ENCODE data around the gene MARCHF5. TPM values are rescaled to one million over a fixed set of nuclear protein-coding genes. Genes with fewer than 3 reads are reported as not detected.
"Not testable (repeated sequence)": the region's sequence is repeated elsewhere in the genome, so short reads cannot be mapped to it uniquely, and the experiment has no call there.

Gene MARCHF5
- total and polyA plus RNA-seq, 2 of the 4 experiments (the other 2 are of a cell fraction) = 14.9 to 30.0 TPM

DNA sequence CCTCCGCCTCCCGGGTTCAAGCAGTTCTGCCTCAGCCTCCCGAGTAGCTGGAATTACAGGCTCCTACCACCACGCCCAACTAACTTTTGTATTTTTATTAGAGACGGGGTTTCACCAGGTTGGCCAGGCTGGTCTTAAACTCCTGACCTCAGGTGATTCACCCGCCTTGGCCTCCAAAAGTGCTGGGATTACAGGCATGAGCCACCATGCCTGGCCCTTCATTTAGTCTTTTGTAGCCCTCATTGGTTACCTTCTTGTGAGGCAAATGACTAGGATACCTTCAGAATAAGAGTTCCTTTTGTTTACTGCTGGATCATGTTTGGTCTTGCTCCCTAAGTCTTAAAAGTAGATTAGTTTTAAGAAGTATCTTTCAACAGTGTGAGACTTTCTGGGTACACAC, 39.0 kb downstream of the MARCHF5 start:
- H3K14ac ChIP-seq (replicated peaks; ENCODE audit: low read depth, low read length); H4K91ac ChIP-seq (ENCODE audit: insufficient read depth, low read depth, low read length); H2BK20ac ChIP-seq (ENCODE audit: low read depth, low read length); H2BK120ac ChIP-seq (ENCODE audit: low read depth, low read length); H4K5ac ChIP-seq (ENCODE audit: low read depth, low read length); H2BK15ac ChIP-seq (ENCODE audit: low read depth, low read length); CTCF ChIA-PET; POLR2A ChIA-PET (ENCODE audit: unreplicated experiment); H2BK5ac ChIP-seq (ENCODE audit: low read depth, low read length, poor library complexity, severe bottlenecking); H4K8ac ChIP-seq (ENCODE audit: low read depth in 2 of 2, low read length in 2 of 2); intact Hi-C loops (cut with micrococcal nuclease); H3K18ac ChIP-seq (ENCODE audit: low read depth, low read length); H3K36me3 ChIP-seq (ENCODE audit: control insufficient read depth, insufficient read depth, low read length); H3K9ac ChIP-seq (ENCODE audit: low read depth, low read length); H3K23ac ChIP-seq (ENCODE audit: low read depth, low read length); H3K4me1 ChIP-seq (ENCODE audit: control insufficient read depth, insufficient read depth, low read length); H3K4me2 ChIP-seq (ENCODE audit: low read depth, low read length); ATAC-seq (ENCODE audit: low read depth); H3K56ac ChIP-seq (ENCODE audit: extremely low read depth, insufficient read depth, low read length); dilution Hi-C loops (cut with HindIII; ENCODE audit: low sequenced_read_pairs, unreplicated experiment); BruUV-seq (replicated peaks); DNase-seq; H3K9me1 ChIP-seq (ENCODE audit: insufficient read depth, low read length); H2AFZ ChIP-seq (replicated peaks; ENCODE audit: low read length, poor library complexity); H3K27me3 ChIP-seq (ENCODE audit: control insufficient read depth, insufficient read depth, low read length); H3K9me3 ChIP-seq (ENCODE audit: control insufficient read depth, insufficient read depth, low read length); H3K27ac ChIP-seq (ENCODE audit: insufficient read depth, low read length); H2AK9ac ChIP-seq (replicated peaks; ENCODE audit: low read depth, low read length, poor library complexity); H2AK5ac ChIP-seq (ENCODE audit: low read depth, low read length); H3K4ac ChIP-seq (ENCODE audit: low read depth, low read length); in situ Hi-C loops (cut with MboI; ENCODE audit: low sequenced_read_pairs); H3K4me3 ChIP-seq (ENCODE audit: insufficient read depth, low read depth, low read length): not testable (repeated sequence)
- peaks cover 19 to 53% of the 10 kb centered on the region in 2 experiments for H3K79me1 ChIP-seq (ENCODE audit: low read depth in 1 of 2, low read length in 2 of 2)
- 95% methylated on average over 4 of the region's 6 CpGs; no CpG with 5 or more reads in 1 of the 2 experiments for WGBS, 2 experiments (ENCODE audit: extremely low coverage in 2 of 2, insufficient read length in 1 of 2)
- peaks cover 10% of the 10 kb centered on the region for H4K20me1 ChIP-seq (ENCODE audit: insufficient read depth, low read length)
